Heart left ventricle (tissue), 16 donors: ENCODE data around the gene ATP1B3. TPM values are rescaled to one million over a fixed set of nuclear protein-coding genes. Genes with fewer than 3 reads are reported as not detected.

Source experiments
- ATAC-seq, 4 donors: fragments of 200-7000 bp; cut with Tn5 transposase; one replicate each; pipeline ENCODE4 v1.9.1; 2020 to 2022; ENCODE audit warnings: moderate library complexity in 4 of 4, mild to moderate bottlenecking in 3 of 4, moderate number of reproducible peaks in 1 of 4
- DNase-seq, 5 donors: peaks; one replicate each; pipeline ENCODE4 v3.0.0-alpha.2; 2020
- H3K27ac ChIP-seq, 12 donors: fragments of 200-600 bp; sonication (generic) in 4 of 12; one replicate each; pipeline versions ENCODE4 v1.5.0 to v1.8.0; 2016 to 2022; ENCODE audit warnings: mild to moderate bottlenecking in 2 of 12
- H3K27me3 ChIP-seq, 9 donors: fragments of 200-600 bp; sonication (generic) in 2 of 9; one replicate each; pipeline versions ENCODE4 v1.5.1 to v1.8.0; 2016 to 2022; ENCODE audit warnings: mild to moderate bottlenecking in 3 of 9
- H3K36me3 ChIP-seq, 9 donors: fragments of 200-600 bp; sonication (generic) in 2 of 9; one replicate each; pipeline versions ENCODE4 v1.5.0 to v1.8.0; 2018 to 2022; ENCODE audit warnings: mild to moderate bottlenecking in 2 of 9
- H3K4me1 ChIP-seq, 12 donors: fragments of 200-600 bp; sonication (generic) in 4 of 12; one replicate each; pipeline versions ENCODE4 v1.5.0 to v1.8.0; 2016 to 2022; ENCODE audit warnings: mild to moderate bottlenecking in 3 of 12
- H3K4me3 ChIP-seq, 12 donors: fragments of 200-600 bp; sonication (generic) in 4 of 12; one replicate each; pipeline versions ENCODE4 v1.5.0 to v1.8.0; 2017 to 2022; ENCODE audit warnings: mild to moderate bottlenecking in 9 of 12, moderate library complexity in 4 of 12
- H3K9me3 ChIP-seq, 12 donors: fragments of 200-600 bp; sonication (generic) in 4 of 12; one replicate each; pipeline versions ENCODE4 v1.5.0 to v1.8.0; 2016 to 2022; ENCODE audit warnings: mild to moderate bottlenecking in 1 of 12
- CTCF ChIP-seq, 12 donors: fragments of 200-600 bp; sonication (generic) in 4 of 12; IDR thresholded peaks; one replicate each; pipeline versions ENCODE4 v1.5.0 to v1.8.0; 2018 to 2022; ENCODE audit warnings: antibody characterized with exemption in 12 of 12, mild to moderate bottlenecking in 5 of 12
- POLR2A ChIP-seq, 2 donors: fragments of 450-650 bp; IDR thresholded peaks; one replicate each; pipeline ENCODE4 v1.6.1; 2017; ENCODE audit warnings: antibody characterized with exemption in 2 of 2, mild to moderate bottlenecking in 2 of 2, moderate library complexity in 2 of 2
- WGBS, 4 donors: extraction: QIAGEN DNeasy Blood & Tissue Kit in 2 of 4; methylation state at CpG; one replicate each; pipeline versions ENCODE4 v1.1.5 to v1.1.7; 2013 to 2018; 5-methylcytosine and 5-hydroxymethylcytosine counted together
- intact Hi-C, 10 donors: fragments of 100-400 bp; cut with DNase I; formaldehyde crosslinking; loops; one replicate each; pipeline versions ENCODE4 v1.11.1 to v1.14.2; 2022
- polyA plus RNA-seq, 2 donors: library from polyadenylated mRNA; stranded (reverse); fragments of 200-250 nt; gene quantifications; one replicate each; pipeline ENCODE4 v1.2.3, GENCODE V29; 2013
- total RNA-seq, 9 donors: library from RNA; depleted of rRNA in 2 of 9; stranded (reverse); fragments of >200 nt in 2 of 9; fragmentation: NEBNext Ultra II Directional in 3 of 9; extraction: Animal tissue kit (Norgen Biotek cat#: 25700) in 3 of 9; gene quantifications; one replicate each; pipeline versions ENCODE4 v1.1.0 to v1.2.4, GENCODE V29; 2016 to 2023
- donor health status: ischemic (EF 13 %, LVEDD 7.1; RV severe dilation, severe dysfunction).
- donor health status: healthy with polysubstance abuse.
- donor health status: DM: no; HTN: yes; CAD: no.
- donor health status: DM: no; HTN: no; CAD: no.
- donor health status: ischemic (EF 25% LVEDD 6.9; RV normal size, moderate dysfunction).
- donor health status: ischemic (EF 25% LVEDD 5.7; RV mildly dilated, moderate dysfunction).
- donor health status: healthy.
- donor health status: DM: yes; HTN: yes; CAD: no.
- donor health status: ischemic (EF 35%, LVEDD 5.7; RV mildly dilated, moderate dysfunction).
- donor health status: nonischemic (EF 11% LVEDD 7.7; RV severe dilation, severe dysfunction).
- donor health status: DM: yes; HTN: yes; CAD: no.
- donor health status: PGD.
- donor health status: ischemic (EF 29% LVEDD 5.4; RV normal size, mild dysfunction).
- donor health status: nonischemic (EF 23%, LVEDD 6.1; RV moderate dilation, normal function).

ATP1B3 gene
- total and polyA plus RNA-seq, 11 donors = 19.1 to 90.0 (median 46.1) TPM

GRCh38 chr3:141875893-141876380 is 506 bp upstream of the ATP1B3 start:
- Histone ChIP-seq H3K9me3 (no peaks in the 10 kb centered on the region), H3K4me3 (peak overlapping the region; percentile 52 to 99 (median 90)), H3K4me1 (peaks cover 6 to 41% (median 19%) of the 10 kb centered on the region in 12 donors), H3K27ac (peak overlapping the region; percentile 94 to 100 (median 99)), H3K27me3 (no peaks in the 10 kb centered on the region), H3K36me3 (no peaks in the 10 kb centered on the region)
- DNase-seq (peak; percentile 73 to 85 (median 76)), ATAC-seq (peak; percentile 79 to 94 (median 84))
- peak in 1 of 2 donors; percentile 22 for TF ChIP-seq POLR2A (IDR thresholded peaks at IDR 0.05)
- TF ChIP-seq CTCF (IDR thresholded peaks at IDR 0.05) = no peak
- WGBS, 4 donors = 0% methylated on average over 22 to 42 of the region's 42 CpGs
- intact Hi-C loops = loop anchor here (1.0 to 10.0 kb wide), 7 partner anchors 37 to 301 kb away; partner anchors contain the start of gene RNF7 (in 10 of the 10)

GRCh38 chr3:141876891-141877621 is 613 bp downstream of the ATP1B3 start:
- Histone ChIP-seq H3K4me1 (peaks cover 6 to 47% (median 19%) of the 10 kb centered on the region in 12 donors), H3K4me3 (peak overlapping the region; percentile 72 to 99 (median 92)), H3K36me3 (no peaks in the 10 kb centered on the region), H3K9me3 (no peaks in the 10 kb centered on the region), H3K27me3 (no peaks in the 10 kb centered on the region), H3K27ac (peak overlapping the region; percentile 94 to 100 (median 99))
- ATAC-seq = peak in 3 of 4 donors; percentile 12 to 46 (median 44)
- intact Hi-C loops = loop anchor here in 9 of 10 donors (1.0 to 10.0 kb wide), 7 partner anchors 36 to 302 kb away; partner anchors contain the start of gene RNF7 (in 6 of the 9)
- TF ChIP-seq CTCF (IDR thresholded peaks at IDR 0.05) = peak in 1 of 12 donors; percentile 2
- peak in 1 of 2 donors; percentile 17 for TF ChIP-seq POLR2A (IDR thresholded peaks at IDR 0.05)
- peak; percentile 54 to 77 (median 61) for DNase-seq
- WGBS, 4 donors = 0 to 1% (median 0%) methylated on average over 16 to 76 of the region's 76 CpGs

- DNase-seq (no peak), ATAC-seq (no peak)
- peak overlapping the region in 11 of 12 donors; percentile 72 to 99 (median 93) for H3K4me3 ChIP-seq
- H3K36me3 ChIP-seq = peaks cover 0 to 3% (median 0%) of the 10 kb centered on the region in 9 donors
- H3K4me1 ChIP-seq = peaks cover 6 to 47% (median 19%) of the 10 kb centered on the region in 12 donors
- no peaks in the 10 kb centered on the region for H3K9me3 ChIP-seq
- H3K27ac ChIP-seq = peak overlapping the region in 11 of 12 donors; percentile 94 to 100 (median 99)
- 46 to 65% (median 55%) methylated on average over 3 of the region's 3 CpGs for WGBS, 4 donors
- intact Hi-C loops = loop anchor here in 7 of 10 donors (2.0 to 10.0 kb wide), 5 partner anchors 35 to 303 kb away; partner anchors contain the start of gene RNF7 (in 4 of the 7)
- TF ChIP-seq CTCF (IDR thresholded peaks at IDR 0.05) (no peak), POLR2A (IDR thresholded peaks at IDR 0.05) (no peak)
- no peaks in the 10 kb centered on the region for H3K27me3 ChIP-seq
Observed at GRCh38 chr3:141877911-141878310, 1.5 kb downstream of the ATP1B3 start.

- Histone ChIP-seq H3K4me3 (peak overlapping the region in 9 of 12 donors; percentile 77 to 99 (median 94)), H3K9me3 (no peaks in the 10 kb centered on the region), H3K27me3 (no peaks in the 10 kb centered on the region), H3K27ac (peak overlapping the region in 6 of 12 donors; percentile 94 to 100 (median 99)), H3K4me1 (peaks cover 6 to 47% (median 19%) of the 10 kb centered on the region in 12 donors), H3K36me3 (peaks cover 0 to 5% (median 0%) of the 10 kb centered on the region in 9 donors)
- ATAC-seq = no peak
- intact Hi-C loops = loop anchor here in 4 of 10 donors (5.0 to 10.0 kb wide), 3 partner anchors 81 to 304 kb away; partner anchors contain the start of gene RNF7 (in 1 of the 4)
- DNase-seq = no peak
- TF ChIP-seq POLR2A (IDR thresholded peaks at IDR 0.05) = no peak
- no peak for TF ChIP-seq CTCF (IDR thresholded peaks at IDR 0.05)
- WGBS, 4 donors = 42 to 70% (median 49%) methylated on average over 1 of the region's 1 CpG
Observed at GRCh38 chr3:141878326-141878725, 1.9 kb downstream of the ATP1B3 start.
